ENCODE results near the gene ANKDD1A.

DNA sequence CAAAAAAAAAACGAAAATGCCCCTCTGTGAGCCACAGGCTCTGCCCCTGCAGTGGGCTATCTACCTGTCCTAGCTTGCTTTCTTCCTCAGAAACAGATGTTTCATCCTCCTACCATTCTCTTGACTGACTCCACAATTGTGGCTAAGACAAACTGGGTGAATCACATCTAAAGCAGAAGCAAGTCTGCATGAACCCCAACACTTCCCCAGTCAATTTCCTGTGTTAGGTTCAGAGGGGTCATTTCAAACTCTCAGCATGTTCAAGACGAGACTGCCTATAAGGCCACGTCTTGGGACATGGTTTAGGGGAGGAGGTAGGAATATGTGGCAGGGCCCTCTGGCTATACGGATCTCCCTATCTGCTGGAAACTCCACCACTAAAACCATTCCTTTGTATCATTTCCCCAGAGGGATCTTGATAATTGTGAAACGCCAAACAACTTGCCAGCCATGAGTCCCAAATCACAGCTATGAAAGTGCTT, 28.6 kb upstream of the ANKDD1A start:
- TF ChIP-seq POLR2AphosphoS5 (IDR thresholded peaks at IDR 0.05; ENCODE audit: low read depth, low read length) = no peak; the same call in 1 of the 2 replicates
- no peak; the same call in 1 of the 2 replicates for TF ChIP-seq POLR2A (IDR thresholded peaks at IDR 0.05; ENCODE audit: low read depth, low read length)
